Measurements from ENCODE around the gene ZNF157. TPM values are rescaled to one million over a fixed set of nuclear protein-coding genes. Genes with fewer than 3 reads are reported as not detected.

ZNF157 gene
- total RNA-seq, 1 donor: under 0.01 TPM

DNA sequence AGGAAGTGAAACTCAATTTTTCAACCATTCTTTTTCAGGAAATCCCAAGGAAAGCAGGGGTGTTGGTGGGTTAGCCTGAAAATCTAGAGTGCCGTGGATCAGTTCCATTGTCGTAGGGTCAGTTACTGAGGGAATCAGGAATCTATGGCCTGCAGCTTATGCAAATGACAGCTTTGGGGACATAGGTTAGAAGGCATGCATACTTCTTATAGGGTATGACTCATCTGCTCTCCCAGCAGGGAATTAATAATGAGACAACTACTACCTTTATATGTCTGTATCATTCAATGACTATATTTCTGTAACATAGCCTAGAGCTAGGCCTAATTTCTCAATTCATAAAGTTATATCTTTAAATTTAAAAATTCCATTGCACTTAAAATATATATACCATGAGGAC, 76.1 kb downstream of the ZNF157 start:
- no peak for DNase-seq (ENCODE audit: low read depth)
- TF ChIP-seq, protein P1, sequence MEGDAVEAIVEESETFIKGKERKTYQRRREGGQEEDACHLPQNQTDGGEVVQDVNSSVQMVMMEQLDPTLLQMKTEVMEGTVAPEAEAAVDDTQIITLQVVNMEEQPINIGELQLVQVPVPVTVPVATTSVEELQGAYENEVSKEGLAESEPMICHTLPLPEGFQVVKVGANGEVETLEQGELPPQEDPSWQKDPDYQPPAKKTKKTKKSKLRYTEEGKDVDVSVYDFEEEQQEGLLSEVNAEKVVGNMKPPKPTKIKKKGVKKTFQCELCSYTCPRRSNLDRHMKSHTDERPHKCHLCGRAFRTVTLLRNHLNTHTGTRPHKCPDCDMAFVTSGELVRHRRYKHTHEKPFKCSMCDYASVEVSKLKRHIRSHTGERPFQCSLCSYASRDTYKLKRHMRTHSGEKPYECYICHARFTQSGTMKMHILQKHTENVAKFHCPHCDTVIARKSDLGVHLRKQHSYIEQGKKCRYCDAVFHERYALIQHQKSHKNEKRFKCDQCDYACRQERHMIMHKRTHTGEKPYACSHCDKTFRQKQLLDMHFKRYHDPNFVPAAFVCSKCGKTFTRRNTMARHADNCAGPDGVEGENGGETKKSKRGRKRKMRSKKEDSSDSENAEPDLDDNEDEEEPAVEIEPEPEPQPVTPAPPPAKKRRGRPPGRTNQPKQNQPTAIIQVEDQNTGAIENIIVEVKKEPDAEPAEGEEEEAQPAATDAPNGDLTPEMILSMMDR (IDR thresholded peaks at IDR 0.05; ENCODE audit: insufficient read depth, low read depth, low read length): no peak
- H3K4me3 ChIP-seq (ENCODE audit: low read depth, low read length): no peak overlapping the region

DNA sequence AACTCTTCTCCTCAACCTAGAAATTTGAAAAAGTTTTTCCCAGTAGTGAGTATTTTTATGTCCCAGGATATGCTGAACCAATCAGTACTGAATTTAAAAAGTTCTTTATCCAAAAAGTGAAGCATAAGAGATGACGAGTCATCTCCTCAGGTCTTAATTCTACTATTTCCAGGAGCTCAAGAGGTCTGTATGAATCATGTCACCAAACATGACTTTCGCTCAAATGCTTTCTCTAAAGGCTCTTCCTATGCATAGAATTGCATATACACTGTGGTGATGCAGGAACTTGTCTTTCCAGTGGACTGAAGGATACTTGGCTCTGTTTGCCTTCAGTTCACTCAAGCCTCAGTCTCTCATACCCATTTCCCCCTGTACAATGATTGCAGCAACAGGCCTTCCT, 76.6 kb downstream of the ZNF157 start:
- no peak for DNase-seq (ENCODE audit: low read depth)
- H3K4me3 ChIP-seq (ENCODE audit: low read depth, low read length): no peak overlapping the region
- TF ChIP-seq, protein P1 (IDR thresholded peaks at IDR 0.05; ENCODE audit: insufficient read depth, low read depth, low read length): no peak

DNA sequence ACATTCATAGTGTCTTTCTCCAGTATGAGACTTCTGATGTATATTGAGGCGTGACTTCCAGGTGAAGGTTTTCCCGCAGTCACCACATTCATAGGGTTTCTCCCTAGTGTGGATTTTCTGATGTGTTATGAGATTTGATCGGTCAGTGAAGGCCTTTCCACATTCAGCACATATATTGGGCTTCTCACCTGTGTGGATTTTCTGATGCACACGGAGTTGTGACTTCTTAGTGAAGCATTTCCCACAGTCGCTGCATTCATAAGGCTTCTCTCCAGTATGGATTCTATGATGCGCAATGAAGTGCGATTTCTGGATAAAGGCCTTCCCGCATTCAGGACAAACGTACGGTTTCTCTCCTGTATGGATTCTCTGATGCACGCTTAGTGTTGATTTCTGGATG, 77.2 kb downstream of the ZNF157 start:
- no peak overlapping the region for H3K4me3 ChIP-seq (ENCODE audit: low read depth, low read length)
- DNase-seq (ENCODE audit: low read depth): no peak
- TF ChIP-seq, protein P1 (IDR thresholded peaks at IDR 0.05; ENCODE audit: insufficient read depth, low read depth, low read length): no peak

DNA sequence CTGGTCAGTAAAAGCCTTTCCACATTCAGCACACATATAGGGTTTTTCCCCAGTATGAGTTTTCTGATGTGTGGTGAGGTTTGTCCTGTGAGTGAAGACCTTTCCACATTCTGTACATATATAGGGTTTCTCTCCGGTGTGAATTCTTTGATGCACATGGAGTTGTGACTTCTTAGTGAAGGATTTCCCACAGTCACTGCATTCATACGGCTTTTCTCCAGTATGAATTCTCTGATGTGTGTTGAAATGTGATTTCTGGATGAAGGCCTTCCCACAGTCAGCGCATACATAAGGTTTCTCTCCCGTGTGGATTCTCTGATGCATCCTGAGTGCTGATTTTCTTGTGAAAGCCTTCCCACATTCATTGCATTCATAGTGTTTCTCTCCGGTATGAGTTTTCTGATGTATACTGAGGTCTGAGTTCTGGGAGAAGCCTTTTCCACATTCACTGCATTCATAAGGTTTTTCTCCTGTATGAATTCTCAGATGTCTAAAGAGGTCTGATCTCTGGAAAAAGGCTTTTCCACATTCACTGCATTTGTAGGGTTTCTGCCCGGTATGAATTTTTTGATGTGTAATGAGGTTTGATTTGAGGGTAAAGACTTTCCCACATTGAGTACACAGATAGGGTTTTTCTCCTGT, 77.9 kb downstream of the ZNF157 start:
- no peak for DNase-seq (ENCODE audit: low read depth)
- no peak overlapping the region for H3K4me3 ChIP-seq (ENCODE audit: low read depth, low read length)
- TF ChIP-seq, protein P1 (IDR thresholded peaks at IDR 0.05; ENCODE audit: insufficient read depth, low read depth, low read length): no peak

DNA sequence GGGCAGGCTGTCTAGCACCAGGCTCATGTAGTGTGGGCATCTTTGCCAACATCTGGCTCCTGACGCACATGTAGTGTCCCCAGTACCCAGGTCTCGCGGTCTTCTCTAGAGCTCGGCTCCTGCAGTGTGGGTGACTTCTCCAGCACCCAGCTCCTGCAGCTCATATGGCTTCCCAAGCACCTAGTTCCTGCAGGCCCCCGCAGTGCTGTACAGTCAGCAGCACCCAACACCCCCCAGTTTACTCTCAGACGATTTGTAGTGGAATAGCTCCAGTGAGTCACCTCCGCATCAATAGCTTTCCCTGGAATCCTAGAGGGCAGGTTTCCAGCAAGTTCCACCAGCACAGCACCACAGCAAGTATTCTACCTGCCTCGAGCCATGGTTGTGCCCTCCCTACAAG, 81.7 kb downstream of the ZNF157 start:
- TF ChIP-seq, protein P1 (IDR thresholded peaks at IDR 0.05; ENCODE audit: insufficient read depth, low read depth, low read length): no peak
- H3K4me3 ChIP-seq (ENCODE audit: low read depth, low read length): no peak overlapping the region
- no peak for DNase-seq (ENCODE audit: low read depth)

DNA sequence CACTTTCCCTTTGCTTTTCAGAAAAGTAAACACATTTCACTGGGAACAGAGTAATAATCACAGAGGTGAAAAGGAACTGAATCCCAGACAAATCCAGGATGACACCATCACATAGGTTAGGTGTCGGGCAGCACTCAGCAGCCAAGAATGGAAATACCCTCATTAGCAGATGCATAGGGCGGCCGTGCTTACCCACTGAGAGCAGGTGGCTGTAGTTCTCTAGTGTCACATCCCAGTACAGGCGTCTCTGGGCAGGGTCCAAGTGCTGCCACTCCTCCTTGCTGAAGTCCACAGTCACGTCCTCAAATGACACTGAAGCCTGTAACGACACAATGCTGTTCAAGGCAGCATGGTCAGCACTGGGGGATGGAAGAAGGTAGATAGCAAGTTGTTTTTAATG, 85.7 kb downstream of the ZNF157 start:
- DNase-seq (ENCODE audit: low read depth): no peak
- TF ChIP-seq, protein P1 (IDR thresholded peaks at IDR 0.05; ENCODE audit: insufficient read depth, low read depth, low read length): no peak
- no peak overlapping the region for H3K4me3 ChIP-seq (ENCODE audit: low read depth, low read length)

DNA sequence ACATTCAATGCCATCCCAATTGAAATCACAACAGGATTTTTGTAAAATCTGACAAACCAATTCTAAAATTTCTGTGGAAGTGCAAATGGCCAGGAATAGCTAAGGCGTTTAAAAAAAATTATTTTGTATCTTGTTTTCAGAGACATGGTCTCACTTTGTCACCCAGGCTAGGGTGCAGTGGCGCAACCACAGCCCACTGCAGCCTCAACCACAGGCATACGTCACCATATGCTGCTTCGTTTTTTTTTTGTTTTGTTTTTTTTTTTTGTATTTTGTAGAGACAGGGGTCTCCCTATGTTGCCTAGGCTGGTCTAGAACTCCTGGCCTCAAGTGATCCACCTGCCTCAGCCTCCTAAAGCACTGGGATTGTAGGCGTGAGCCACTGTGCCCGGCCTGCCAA, 88.2 kb downstream of the ZNF157 start:
- TF ChIP-seq, protein P1 (IDR thresholded peaks at IDR 0.05; ENCODE audit: insufficient read depth, low read depth, low read length): no peak
- no peak overlapping the region for H3K4me3 ChIP-seq (ENCODE audit: low read depth, low read length)
- DNase-seq (ENCODE audit: low read depth): no peak
